Keratinocyte (primary cell): ENCODE measurements around the gene CD69.

ENCODE experiments used
- EZH2 ChIP-seq: IDR thresholded peaks from one replicate; pipeline ENCODE4 v1.6.1; 2012; ENCODE audit warnings: inconsistent platforms, mild to moderate bottlenecking, low read length, moderate library complexity
- TF ChIP-seq, protein P1 (sequence below), 3 experiments: IDR thresholded peaks in 1 of 3; conservative IDR thresholded peaks in 1 of 3; optimal IDR thresholded peaks in 1 of 3; 2 replicates in 2 of 3; 3 replicates in 1 of 3; pipeline versions ENCODE3 to v1.5.1; 2011; ENCODE audit warnings: low read length in 3 of 3, mild to moderate bottlenecking in 3 of 3, moderate library complexity in 2 of 3, control low read depth in 1 of 3, inconsistent platforms in 1 of 3; ENCODE audit not compliant: insufficient read depth in 2 of 3; ENCODE audit errors: extremely low read depth in 1 of 3

- TF ChIP-seq, protein P1, sequence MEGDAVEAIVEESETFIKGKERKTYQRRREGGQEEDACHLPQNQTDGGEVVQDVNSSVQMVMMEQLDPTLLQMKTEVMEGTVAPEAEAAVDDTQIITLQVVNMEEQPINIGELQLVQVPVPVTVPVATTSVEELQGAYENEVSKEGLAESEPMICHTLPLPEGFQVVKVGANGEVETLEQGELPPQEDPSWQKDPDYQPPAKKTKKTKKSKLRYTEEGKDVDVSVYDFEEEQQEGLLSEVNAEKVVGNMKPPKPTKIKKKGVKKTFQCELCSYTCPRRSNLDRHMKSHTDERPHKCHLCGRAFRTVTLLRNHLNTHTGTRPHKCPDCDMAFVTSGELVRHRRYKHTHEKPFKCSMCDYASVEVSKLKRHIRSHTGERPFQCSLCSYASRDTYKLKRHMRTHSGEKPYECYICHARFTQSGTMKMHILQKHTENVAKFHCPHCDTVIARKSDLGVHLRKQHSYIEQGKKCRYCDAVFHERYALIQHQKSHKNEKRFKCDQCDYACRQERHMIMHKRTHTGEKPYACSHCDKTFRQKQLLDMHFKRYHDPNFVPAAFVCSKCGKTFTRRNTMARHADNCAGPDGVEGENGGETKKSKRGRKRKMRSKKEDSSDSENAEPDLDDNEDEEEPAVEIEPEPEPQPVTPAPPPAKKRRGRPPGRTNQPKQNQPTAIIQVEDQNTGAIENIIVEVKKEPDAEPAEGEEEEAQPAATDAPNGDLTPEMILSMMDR (optimal IDR thresholded peaks at IDR 0.05 in 1 of 3, IDR thresholded peaks at IDR 0.05 in 1 of 3, conservative IDR thresholded peaks at IDR 0.05 in 1 of 3; ENCODE audit: extremely low read depth in 1 of 3, insufficient read depth in 2 of 3, low read length in 3 of 3) = no peak
- TF ChIP-seq EZH2 = no peak
These were observed 33.9 kb upstream of the CD69 start for GRCh38 chr12:9794484-9795093.
